IPS-20b (cell line): Measurements from ENCODE around the gene TXNIP.

Experiments
- H3K27ac ChIP-seq: one replicate; pipeline ENCODE4 v1.5.1; 2013; ENCODE audit warnings: low read length
- H3K27me3 ChIP-seq: 2 replicates; pipeline ENCODE4 v1.6.1; 2013; ENCODE audit warnings: mild to moderate bottlenecking, low read length, inconsistent platforms; ENCODE audit not compliant: insufficient read depth
- H3K36me3 ChIP-seq: 2 replicates; pipeline ENCODE4 v1.6.1; 2013; ENCODE audit warnings: low read depth, mild to moderate bottlenecking, inconsistent platforms, low read length, moderate library complexity; ENCODE audit not compliant: insufficient read depth
- H3K4me1 ChIP-seq: 2 replicates; pipeline ENCODE4 v1.6.1; 2013; ENCODE audit warnings: mild to moderate bottlenecking, control low read depth, inconsistent platforms, low read length, moderate library complexity; ENCODE audit not compliant: insufficient read depth
- H3K4me3 ChIP-seq: 2 replicates; pipeline ENCODE4 v1.5.1; 2013; ENCODE audit warnings: mild to moderate bottlenecking, low read length, inconsistent platforms
- H3K9ac ChIP-seq: 2 replicates; pipeline ENCODE4 v1.6.1; 2013; ENCODE audit warnings: low read depth, mild to moderate bottlenecking, inconsistent platforms, low read length, moderate library complexity
- H3K9me3 ChIP-seq: 2 replicates; pipeline ENCODE4 v1.6.1; 2013; ENCODE audit warnings: mild to moderate bottlenecking, low read depth, low read length, inconsistent platforms; ENCODE audit not compliant: insufficient read depth

The TXNIP gene

DNA sequence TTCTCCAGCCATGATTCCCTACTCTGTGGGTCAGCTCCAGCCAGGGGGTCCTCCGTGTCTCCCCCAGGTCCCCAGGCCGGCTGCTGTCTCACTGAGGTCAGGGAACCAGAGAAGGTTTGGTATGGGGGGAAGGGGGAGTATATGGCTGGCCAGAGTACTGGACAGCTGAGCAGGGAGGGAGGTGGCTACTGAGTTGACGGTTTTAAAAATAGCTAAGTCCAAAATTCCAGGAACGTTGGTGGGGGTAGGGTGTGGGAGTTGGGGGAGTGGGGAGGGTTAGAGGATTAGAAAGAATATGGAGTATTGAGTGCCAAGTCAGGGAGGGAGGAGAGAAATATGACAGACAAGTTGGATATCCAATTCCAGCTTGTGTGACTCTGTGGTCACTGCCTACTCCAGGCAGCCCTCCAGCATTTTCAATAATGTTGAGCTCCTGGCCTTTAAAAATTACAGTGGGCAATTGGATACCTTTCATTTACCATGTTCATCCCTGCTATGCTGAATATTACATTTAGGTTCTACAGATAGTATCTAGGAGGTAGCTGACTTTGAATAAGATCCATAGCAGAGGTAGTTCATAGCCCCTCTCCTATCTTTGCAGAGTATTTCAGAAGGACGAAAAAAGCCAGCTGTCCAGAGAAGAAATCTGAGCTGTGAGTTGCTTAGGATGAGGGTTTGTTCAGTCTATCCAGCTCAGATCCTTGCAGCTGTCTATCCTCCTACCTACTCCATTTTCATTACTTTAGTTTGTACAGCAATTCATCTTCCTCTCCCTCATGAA, 25.4 kb upstream of the TXNIP start, which contains the start of gene HJV:
Gene HJV, minus strand, starts transcription at position 114 of the 781 bp plus-strand sequence. CDS start 1,504 bp downstream, outside the sequence.
- H3K4me1 ChIP-seq = peaks cover 7% of the 10 kb centered on the region; the same call in 1 of the 2 replicates
- H3K9ac ChIP-seq = no peak within 1 kb of the TSS
- H3K27me3 ChIP-seq = peaks cover 52% of the 10 kb centered on the region
- H3K36me3 ChIP-seq = no peaks in the 10 kb centered on the region
- H3K9me3 ChIP-seq = no peaks in the 10 kb centered on the region
- H3K4me3 ChIP-seq = no peak within 1 kb of the TSS
- no peak within 1 kb of the TSS for H3K27ac ChIP-seq

DNA sequence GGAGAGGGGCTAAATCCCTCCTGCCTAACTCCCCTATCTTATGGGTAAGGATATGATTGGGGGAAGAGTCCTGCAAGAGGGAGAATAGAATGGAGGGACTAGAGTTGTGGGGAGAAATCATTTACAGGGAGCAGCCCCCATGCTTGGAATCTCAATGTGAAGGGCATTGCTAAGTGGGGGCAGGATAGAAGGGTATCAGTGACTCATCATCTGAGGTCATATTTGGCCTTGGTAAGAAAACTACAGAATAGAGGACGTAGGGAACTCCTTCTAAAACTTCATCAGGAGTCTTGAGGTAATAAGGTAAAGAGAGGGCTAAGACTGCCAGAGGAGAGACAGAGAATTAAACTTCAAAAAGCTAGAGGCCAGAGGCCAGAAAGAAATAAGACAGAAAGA, 24.7 kb upstream of the TXNIP start:
- Histone ChIP-seq H3K27me3 (peaks cover 55% of the 10 kb centered on the region), H3K4me1 (peaks cover 7% of the 10 kb centered on the region; the same call in 1 of the 2 replicates), H3K27ac (no peak overlapping the region), H3K4me3 (no peak overlapping the region), H3K9ac (no peak overlapping the region), H3K36me3 (no peaks in the 10 kb centered on the region), H3K9me3 (no peaks in the 10 kb centered on the region)

GRCh38 chr1:146020058-146021049, 24.0 kb upstream of the TXNIP start:
- H3K36me3 ChIP-seq = no peaks in the 10 kb centered on the region
- H3K4me1 ChIP-seq = peaks cover 7% of the 10 kb centered on the region; the same call in 1 of the 2 replicates
- peaks cover 55% of the 10 kb centered on the region for H3K27me3 ChIP-seq
- H3K27ac ChIP-seq = no peak overlapping the region
- peak overlapping the region; percentile 63; the same call in 1 of the 2 replicates for H3K4me3 ChIP-seq
- H3K9ac ChIP-seq = no peak overlapping the region
- H3K9me3 ChIP-seq = no peaks in the 10 kb centered on the region

GRCh38 chr1:146019231-146020057, 23.1 kb upstream of the TXNIP start:
- Histone ChIP-seq H3K4me3 (peak overlapping the region; percentile 63), H3K27me3 (peaks cover 55% of the 10 kb centered on the region), H3K9me3 (no peaks in the 10 kb centered on the region), H3K9ac (peak overlapping the region; percentile 37), H3K36me3 (no peaks in the 10 kb centered on the region), H3K27ac (no peak overlapping the region), H3K4me1 (peaks cover 7% of the 10 kb centered on the region; the same call in 1 of the 2 replicates)

DNA sequence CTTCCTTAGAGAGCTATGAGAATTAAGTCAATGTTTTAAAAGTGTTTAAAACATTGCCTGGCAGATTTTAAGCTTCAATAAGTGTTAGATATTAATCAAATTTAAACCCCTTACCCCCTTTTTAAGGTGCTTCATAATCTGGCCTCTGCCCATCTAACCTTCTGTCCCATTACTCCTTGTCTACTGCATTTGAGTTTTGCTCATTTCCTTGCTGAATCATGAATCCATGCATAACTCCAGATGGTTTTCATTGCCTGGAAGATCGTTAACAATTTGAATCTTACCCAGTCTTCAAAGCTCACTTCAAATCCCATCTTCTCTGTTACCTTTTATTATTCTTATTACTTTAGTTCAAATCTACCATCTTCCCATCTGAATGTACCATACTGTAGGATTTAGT, 20.5 kb upstream of the TXNIP start:
- Histone ChIP-seq H3K9ac (no peak overlapping the region), H3K27ac (no peak overlapping the region), H3K27me3 (peaks cover 51% of the 10 kb centered on the region), H3K36me3 (no peaks in the 10 kb centered on the region), H3K4me3 (no peak overlapping the region), H3K4me1 (peaks cover 7% of the 10 kb centered on the region; the same call in 1 of the 2 replicates), H3K9me3 (no peaks in the 10 kb centered on the region)

DNA sequence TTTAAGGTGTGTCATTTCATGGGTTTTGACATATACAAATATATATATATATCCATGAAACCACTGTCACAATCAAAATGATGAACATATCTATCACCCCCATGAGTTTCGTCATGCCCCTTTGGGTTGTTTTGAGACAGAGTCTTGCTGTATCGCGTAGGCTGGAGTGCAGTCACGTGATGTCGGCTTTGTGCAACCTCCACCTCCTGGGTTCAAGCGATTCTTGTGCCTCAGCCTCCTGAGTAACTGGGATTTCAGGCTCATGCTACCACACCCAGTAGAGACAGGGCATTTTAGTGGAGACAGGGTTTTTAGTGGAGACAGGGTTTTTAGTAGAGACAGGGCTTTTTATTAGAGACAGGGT, 17.2 kb upstream of the TXNIP start:
- no peaks in the 10 kb centered on the region for H3K36me3 ChIP-seq
- no peak overlapping the region for H3K27ac ChIP-seq

GRCh38 chr1:146012703-146013558, 16.6 kb upstream of the TXNIP start:
- H3K4me1 ChIP-seq = no peaks in the 10 kb centered on the region
- H3K27ac ChIP-seq = no peak overlapping the region
- H3K4me3 ChIP-seq = no peak overlapping the region
- no peaks in the 10 kb centered on the region for H3K36me3 ChIP-seq
- no peak overlapping the region for H3K9ac ChIP-seq
- H3K27me3 ChIP-seq = peaks cover 14% of the 10 kb centered on the region
- H3K9me3 ChIP-seq = no peaks in the 10 kb centered on the region

More for the DNA sequence above, 17.2 kb upstream of the TXNIP start:
- H3K4me1 ChIP-seq = no peaks in the 10 kb centered on the region
- no peak overlapping the region for H3K4me3 ChIP-seq
- peaks cover 20% of the 10 kb centered on the region for H3K27me3 ChIP-seq
- H3K9ac ChIP-seq = no peak overlapping the region
- H3K9me3 ChIP-seq = no peaks in the 10 kb centered on the region

- no peaks in the 10 kb centered on the region for H3K9me3 ChIP-seq
- no peaks in the 10 kb centered on the region for H3K4me1 ChIP-seq
- no peaks in the 10 kb centered on the region for H3K36me3 ChIP-seq
- no peak overlapping the region for H3K9ac ChIP-seq
- no peaks in the 10 kb centered on the region for H3K27me3 ChIP-seq
- no peak overlapping the region for H3K4me3 ChIP-seq
- no peak overlapping the region for H3K27ac ChIP-seq
These were observed 13.9 kb upstream of the TXNIP start for GRCh38 chr1:146010126-146010738.

- no peaks in the 10 kb centered on the region for H3K9me3 ChIP-seq
- H3K27ac ChIP-seq = no peak overlapping the region
- no peak overlapping the region for H3K9ac ChIP-seq
- H3K27me3 ChIP-seq = no peaks in the 10 kb centered on the region
- no peak overlapping the region for H3K4me3 ChIP-seq
- H3K4me1 ChIP-seq = no peaks in the 10 kb centered on the region
- no peaks in the 10 kb centered on the region for H3K36me3 ChIP-seq
These were observed 11.2 kb upstream of the TXNIP start for GRCh38 chr1:146007489-146008133.

GRCh38 chr1:146001709-146002108, 5.3 kb upstream of the TXNIP start:
- Histone ChIP-seq H3K9me3 (no peaks in the 10 kb centered on the region), H3K36me3 (no peaks in the 10 kb centered on the region), H3K27me3 (no peaks in the 10 kb centered on the region), H3K9ac (no peak overlapping the region), H3K27ac (no peak overlapping the region), H3K4me3 (no peak overlapping the region), H3K4me1 (peaks cover 5% of the 10 kb centered on the region; the same call in 1 of the 2 replicates)
